Inflammatory macrophage (primary cell): ENCODE results near the gene ZNF384.

Experiments
- DNase-seq, 2 donors: peaks; one replicate each; pipeline ENCODE4 v3.0.0-alpha.2; 2020 to 2022

The ZNF384 gene

DNA sequence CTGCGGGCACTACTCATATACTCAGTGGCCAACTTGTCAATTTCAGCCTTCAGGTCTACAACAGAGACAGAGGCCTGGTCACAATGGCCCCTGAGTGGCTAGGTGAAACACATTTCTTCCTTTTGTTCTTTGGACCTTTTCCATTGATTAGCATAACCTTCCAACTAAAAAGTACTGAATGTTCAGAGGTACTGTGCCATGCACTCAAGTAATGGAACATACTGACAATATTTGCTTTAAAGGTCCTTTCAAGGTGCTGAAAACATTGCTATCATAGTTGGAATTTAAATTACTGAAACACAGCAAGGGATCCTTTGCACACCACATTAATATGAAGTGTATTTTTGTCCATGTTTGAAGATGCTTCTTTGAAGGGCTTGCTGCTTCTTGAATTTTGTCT, 35.8 kb downstream of the ZNF384 start:
- DNase-seq = no peak

DNA sequence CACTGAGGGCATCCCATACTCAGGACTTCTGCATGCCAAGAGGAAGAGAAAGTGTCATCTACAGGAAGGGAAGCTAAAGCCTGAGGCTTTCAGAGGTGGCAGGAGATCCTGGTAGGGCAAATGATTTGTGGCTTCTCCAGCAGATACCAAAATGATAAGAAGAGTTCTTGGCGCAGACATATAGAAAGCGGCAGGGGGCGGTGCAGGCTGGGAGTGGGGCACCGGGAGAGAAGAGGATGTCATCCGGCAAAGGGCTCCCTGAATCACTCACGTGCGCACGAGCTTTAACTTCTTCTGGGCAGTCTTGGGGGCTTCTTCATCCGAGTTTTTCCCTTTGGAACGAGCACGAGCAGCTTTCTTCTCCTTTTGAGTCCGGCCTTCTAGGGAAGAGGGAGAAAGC, 36.8 kb downstream of the ZNF384 start:
- DNase-seq = no peak

GRCh38 chr12:6650832-6651231, 38.3 kb downstream of the ZNF384 start:
- DNase-seq = no peak

DNA sequence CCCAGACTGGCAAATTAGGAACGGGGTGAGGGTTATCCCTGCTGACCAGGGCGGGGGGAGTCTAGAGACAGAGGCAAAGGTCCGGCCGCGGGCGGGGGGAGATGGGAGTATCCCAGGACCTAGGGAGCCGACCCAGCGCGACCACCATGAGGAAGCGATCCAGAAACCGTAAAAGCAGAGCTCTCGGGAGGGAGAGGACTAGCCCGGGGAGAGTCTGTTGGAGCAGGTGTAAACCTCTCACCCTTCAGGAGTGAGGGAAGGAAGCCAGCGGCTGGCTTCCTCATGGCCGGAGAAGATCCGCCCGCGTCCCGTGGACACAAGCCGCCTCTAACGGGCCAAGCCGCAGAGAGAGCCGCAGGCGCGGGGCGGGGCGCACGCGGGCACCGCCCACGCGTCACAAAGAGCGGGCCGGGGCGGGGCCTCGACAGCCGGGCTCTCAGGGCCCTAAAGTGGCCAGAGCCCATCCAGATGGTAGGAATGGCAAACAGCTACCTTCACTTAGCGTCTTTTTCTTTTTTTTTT, 42.0 kb downstream of the ZNF384 start, which contains the start of gene ACRBP:
TSS of gene ACRBP (minus strand) at position 350 of the 522 bp plus-strand sequence. CDS start at position 284, 66 bp downstream.
- DNase-seq = peak; percentile 82 to 83

DNA sequence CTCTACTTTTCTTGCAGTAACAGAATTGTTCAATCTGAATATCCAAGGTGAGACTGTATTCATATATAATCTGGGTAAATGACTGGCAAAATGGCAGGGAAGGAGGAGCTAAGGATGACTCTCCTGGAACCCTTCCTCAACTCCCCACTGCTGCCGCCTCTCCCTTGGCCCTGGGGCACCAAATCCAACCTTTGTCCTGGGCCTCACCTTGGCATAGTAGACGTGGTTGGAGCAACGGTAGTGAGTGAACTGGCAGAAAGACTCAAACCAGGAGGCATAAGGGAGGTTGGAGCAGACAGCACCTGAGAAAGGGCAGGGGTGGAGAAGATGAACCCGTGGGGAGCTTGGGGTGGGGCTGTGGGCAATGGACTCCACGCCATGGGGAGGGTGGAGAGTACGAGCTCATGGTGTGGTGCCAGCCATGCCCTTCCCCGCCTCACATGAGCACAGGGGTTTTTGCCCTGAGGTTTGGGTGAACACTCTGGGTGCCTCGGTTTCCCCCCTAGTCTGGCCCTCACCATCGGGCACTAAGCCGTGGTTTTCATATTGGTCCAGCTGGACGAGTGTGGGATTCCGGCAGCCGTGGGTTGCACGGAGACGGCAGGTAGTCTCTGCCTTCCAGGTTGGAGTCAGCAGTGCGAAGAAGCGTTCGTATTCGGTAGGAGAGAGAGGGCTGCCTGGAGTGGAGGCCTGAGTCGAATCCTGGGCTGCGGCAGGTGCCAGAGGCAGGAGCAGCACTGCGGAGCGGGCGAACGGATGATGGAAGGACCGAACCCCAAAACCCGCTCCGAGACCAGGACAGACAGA, 42.7 kb downstream of the ZNF384 start:
- no peak for DNase-seq

DNA sequence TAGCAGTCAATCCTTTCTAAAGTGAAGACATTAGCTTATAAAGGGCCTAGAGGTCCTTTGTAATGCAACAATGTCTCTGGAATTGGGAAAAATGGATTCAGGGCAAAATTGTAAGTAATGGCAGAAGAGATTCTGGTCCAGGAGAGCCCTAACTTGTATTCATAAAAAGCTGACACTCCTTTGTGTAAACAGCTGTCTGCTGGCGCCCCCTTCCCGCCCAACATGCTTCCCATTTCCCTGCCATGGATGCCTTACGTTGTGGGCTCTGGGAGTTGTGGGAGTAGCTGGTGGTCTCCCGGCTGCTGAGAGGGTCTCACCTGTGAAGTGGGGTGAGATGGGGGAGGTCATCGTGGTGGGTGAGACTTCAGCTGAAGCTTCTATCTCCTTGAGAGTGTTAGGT, 44.3 kb downstream of the ZNF384 start:
- peak in 1 of 2 donors; percentile 37 for DNase-seq

- peak; percentile 85 to 92 for DNase-seq
Measured at GRCh38 chr12:6644257-6644596, 44.9 kb downstream of the ZNF384 start.

DNA sequence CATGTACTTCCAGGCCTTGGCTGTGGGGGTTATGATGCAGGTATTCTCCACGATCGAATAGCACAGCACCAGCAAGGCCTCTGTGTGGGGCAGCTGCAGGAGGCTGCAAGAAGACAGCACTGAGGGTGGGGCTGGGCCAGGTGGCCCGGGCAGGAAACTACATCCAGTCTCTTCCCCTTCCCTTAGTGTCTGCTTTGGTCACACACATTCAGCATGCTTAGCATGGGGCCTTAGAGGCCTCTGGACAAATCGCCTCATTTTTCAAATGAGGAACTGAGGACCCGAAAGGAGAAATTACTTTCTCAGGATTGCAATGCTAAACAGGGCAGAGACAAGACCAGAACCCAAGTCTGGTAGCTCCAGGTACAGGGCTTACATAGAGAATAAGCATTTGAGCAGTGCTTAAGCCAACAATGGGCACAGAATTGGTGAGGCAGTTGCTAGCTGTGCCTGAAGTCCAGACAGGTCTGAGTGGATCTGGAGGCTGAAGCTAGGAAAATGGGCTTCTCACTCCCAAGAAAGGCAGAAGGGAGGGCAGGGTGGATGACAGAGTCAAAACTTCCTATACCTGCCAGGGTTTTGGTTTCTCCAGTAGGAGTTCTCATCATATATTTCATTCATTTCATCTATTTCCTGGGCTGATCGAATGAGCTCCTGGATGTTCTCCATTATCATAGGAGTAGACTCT, 45.5 kb downstream of the ZNF384 start:
- peak; percentile 84 to 90 for DNase-seq

DNA sequence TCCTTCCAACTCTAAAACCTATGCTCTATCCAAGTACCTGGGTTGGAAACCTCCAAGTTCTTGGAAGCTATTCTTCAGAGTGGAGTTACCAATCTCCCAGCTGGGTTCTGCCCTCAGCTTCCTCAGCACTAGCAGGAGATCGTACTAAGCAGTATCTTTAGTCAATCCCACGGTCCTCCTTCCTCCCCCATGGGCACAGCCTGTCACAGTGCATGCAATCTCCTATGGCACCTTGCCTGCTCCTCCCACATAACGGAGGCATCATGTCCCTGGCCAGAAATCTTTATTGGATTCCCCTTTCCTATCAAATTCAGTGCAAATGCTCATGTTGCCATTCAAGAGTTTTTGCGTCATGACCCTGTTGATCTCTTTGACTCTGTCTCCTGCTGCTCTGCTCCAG, 48.0 kb downstream of the ZNF384 start:
- DNase-seq = peak in 1 of 2 donors; percentile 42

GRCh38 chr12:6640497-6640896, 48.7 kb downstream of the ZNF384 start:
- DNase-seq = no peak

DNA sequence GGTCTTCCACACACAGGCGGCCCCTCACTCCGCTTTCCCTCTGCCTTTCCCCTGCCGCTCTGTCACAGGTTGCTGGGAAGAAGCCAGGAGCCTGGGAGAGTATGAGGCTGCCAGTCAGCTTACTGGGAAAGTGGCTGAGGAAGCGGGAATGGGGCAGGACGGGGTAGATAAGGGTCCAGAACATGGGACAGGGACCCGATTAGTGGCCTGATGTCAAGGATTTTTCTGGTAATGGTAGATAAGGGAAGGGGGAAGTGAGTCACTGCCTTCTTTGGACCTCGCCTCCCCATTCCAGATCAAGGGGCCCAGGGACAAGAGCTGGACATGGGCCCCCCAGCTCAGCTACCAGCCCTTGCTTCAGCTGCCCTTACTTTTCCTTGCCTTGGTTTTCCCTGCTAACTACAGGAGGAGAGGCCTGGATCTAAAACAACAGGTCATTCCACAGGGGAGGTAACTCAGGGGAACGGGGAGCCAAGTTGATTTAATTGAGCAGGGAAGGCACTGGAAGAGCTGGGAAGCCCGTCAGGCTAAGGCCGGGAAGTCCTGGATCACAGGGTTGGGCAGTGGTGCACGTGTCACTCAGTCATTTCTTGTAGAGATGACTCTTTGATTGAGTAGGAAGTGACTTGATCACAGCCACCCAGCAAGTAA, 49.9 kb downstream of the ZNF384 start:
- peak in 1 of 2 donors; percentile 58 for DNase-seq

DNA sequence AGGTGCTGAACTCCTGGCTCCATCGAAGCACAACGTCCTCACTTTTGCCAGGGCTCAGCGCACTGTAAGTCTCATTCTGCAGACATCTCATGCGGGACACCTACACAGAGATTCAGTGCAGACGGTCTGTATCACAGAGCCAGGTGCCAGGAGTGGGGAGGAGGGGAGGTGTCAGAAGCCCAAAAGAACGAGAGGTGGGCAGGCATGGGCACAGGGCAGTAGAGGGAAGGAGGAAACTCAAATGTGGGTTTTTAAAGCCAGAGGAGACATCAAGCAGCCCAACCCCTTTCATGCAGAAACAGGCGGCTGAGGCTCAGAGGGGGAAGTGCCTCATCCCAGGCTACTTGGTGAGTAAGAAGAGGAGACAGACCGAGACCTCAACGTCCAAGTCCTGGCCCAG, 50.9 kb downstream of the ZNF384 start:
- DNase-seq = peak; percentile 67 to 75

- peak; percentile 67 to 77 for DNase-seq
Measured at GRCh38 chr12:6635856-6636531, 53.2 kb downstream of the ZNF384 start, which contains the start of gene LPAR5. Gene LPAR5, minus strand, starts transcription at chr12:6635959. Its CDS starts 14,711 bp downstream, at chr12:6621248.

GRCh38 chr12:6635375-6635855, 53.8 kb downstream of the ZNF384 start:
- DNase-seq = no peak

DNA sequence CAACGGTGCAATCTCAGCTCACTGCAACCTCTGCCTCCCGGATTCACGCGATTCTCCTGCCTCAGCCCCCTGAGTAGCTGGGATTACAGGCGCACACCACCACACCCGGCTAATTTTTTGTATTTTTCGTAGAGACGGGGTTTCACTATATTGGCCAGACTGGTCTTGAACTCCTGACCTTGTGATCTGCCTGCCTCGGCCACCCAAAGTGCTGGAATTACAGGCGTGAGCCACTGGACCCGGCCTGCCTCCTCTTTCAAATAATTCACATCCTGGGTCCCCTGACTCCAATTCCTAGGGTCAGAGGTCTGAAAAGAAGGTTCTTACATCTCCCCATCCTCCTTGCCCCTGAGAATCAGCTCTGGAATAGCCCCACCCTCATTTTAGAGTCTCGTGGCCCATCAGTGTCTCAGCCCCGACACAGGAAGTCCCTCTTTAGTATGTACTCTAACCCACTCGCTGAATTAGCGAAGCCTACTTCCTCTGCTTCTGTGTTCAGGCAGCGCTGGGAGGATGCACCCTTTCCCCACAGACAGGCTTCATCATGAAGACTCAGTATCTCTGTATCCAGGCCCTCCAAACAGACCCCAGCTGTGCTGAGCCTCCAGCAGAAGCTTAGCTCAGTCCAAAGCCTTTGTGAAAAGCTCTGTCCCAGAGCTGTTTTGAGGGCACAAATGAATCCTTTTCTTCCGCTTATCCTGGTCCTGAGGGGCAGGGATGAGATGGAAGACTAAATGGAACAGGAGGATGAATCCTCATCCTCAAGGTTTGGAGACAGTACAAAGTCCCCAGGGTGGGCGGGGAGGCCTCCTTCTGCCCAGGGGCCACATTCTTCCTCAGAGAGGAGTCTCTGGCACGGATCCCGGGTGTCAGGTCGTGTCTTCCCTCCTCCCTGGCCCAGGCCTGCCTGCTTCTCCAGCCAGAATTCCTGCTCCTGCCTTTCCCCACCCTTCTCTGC, 56.9 kb downstream of the ZNF384 start:
- DNase-seq = peak; percentile 53 to 66

DNA sequence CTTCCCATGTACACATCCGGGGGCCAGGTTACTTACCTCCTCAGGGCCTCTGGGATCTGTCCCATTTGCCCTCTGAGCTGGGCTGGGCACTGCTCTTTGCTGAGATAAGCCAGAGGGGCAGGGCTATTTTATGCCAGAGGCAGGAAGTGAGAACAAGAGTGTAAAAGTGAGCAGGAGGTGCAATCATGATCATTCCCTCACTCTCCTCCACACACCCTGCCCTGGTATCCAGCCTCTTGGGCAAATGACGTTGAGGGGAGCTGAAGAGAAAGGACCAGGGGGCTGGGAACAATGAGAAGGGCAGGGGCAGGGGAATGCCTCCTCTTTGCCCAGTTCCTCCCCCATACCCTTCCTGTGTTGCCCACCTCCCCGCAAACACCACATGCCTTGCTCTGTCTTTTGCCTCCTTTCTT, 57.6 kb downstream of the ZNF384 start:
- no peak for DNase-seq

GRCh38 chr12:6630736-6631135, 58.4 kb downstream of the ZNF384 start:
- DNase-seq = no peak

DNA sequence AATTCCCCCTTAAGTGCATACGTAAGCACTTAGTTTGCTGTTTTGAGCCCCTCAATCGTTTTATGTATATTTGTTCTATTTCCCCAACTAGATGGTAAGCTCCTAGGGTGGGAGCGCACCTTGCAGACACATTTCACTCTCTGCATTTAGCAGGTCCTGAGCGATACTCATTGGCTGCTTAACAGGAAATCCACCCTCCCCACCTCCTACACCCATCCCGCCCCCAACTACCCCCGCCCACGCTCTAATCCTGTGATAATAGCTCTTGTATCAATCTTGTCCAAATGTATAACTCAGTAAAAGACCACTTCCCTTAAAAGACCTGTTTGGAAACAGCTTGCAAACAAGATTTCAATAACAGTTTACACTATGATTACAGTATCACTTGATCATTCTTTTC, 61.6 kb downstream of the ZNF384 start:
- DNase-seq = peak in 1 of 2 donors; percentile 40

GRCh38 chr12:6626654-6627283, 62.4 kb downstream of the ZNF384 start:
- no peak for DNase-seq

GRCh38 chr12:6620885-6621274, 68.3 kb downstream of the ZNF384 start:
- DNase-seq = no peak
